Subcutaneous adipose tissue (tissue), 4 donors: ENCODE measurements around the gene NPS. TPM values are rescaled to one million over a fixed set of nuclear protein-coding genes. Genes with fewer than 3 reads are reported as not detected.

Experiments
- CTCF ChIP-seq: fragments of 450-650 bp; IDR thresholded peaks from one replicate; pipeline ENCODE4 v1.5.1; 2016; ENCODE audit warnings: low read depth, mild to moderate bottlenecking, control low read depth, antibody characterized with exemption, moderate library complexity
- total RNA-seq, 4 donors: library from RNA; depleted of rRNA; stranded (reverse); fragments of >200 nt; gene quantifications; one replicate each; pipeline ENCODE4 v1.1.0, GENCODE V29; 2016

The NPS gene
- total RNA-seq, 4 donors from 2014 or later = not detected

- no peak for TF ChIP-seq CTCF
These were observed 23.4 kb upstream of the NPS start for GRCh38 chr10:127525686-127526085.

GRCh38 chr10:127526161-127526560, 22.9 kb upstream of the NPS start:
- TF ChIP-seq CTCF = no peak

GRCh38 chr10:127527320-127527719, 21.8 kb upstream of the NPS start:
- no peak for TF ChIP-seq CTCF

DNA sequence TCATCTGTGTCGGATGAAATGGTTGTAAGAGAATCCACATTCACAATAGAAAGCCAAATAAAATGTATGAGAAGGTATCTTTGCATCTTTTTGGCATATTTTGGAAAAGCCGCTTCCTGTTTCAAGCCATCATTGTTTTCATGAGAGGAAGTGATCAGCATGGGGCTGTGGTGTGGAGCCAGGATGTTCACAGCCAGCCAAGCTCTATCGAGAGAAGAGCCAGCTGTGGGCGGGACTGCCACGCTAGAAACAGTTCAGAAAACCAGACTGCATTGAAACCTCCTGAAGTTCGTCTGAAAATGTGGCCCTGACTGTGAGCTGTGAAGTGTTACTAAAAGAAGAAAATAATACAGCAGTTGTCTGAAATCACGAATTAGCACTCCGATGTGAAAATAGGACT, 21.2 kb upstream of the NPS start:
- no peak for TF ChIP-seq CTCF

DNA sequence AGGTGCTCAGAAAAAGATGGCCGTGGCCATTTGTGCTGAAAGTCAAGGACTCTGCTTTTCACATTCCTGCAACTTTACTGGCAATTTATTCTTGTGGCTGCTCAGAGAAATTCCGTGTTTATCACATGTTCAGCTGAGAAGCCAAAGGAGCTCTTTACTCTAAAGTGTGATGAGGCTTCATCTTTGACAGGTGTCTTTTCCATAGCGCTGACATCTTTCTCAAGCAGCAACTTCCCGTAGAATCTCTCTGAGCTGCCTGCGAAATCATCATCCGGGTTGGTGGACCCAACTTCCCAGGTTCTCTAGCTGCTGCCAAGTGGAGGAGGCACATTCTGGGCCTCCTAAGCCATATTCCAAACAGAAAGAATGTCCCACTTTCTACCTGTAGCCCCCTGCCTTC, 16.9 kb upstream of the NPS start:
- no peak for TF ChIP-seq CTCF

- no peak for TF ChIP-seq CTCF
These were observed 16.4 kb upstream of the NPS start for GRCh38 chr10:127532659-127533058.

DNA sequence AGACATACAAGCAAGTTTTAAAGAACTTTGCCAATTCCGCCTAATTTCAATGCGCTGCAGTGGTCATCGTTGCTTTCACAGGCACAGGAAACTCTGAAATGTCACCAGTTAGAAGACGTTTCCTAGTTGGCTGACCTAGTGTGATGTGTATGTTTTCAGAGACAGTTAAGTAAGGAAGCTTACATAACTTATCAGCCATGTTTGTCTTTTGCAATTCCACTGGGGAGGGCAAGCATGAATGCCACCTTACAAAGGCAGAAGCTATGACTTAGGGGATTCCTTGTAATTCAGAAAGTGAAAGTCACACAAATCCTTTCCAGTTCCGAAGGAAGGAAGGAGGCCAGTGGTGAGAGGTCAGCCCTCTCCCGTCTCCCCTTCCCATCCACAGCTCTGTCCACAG, 15.0 kb upstream of the NPS start:
- no peak for TF ChIP-seq CTCF

- no peak for TF ChIP-seq CTCF
These were observed 14.6 kb upstream of the NPS start for GRCh38 chr10:127534496-127534895.
